ENCODE data around the gene SDK2.

SDK2 gene

GRCh38 chr17:73553311-73553710 lies 90.9 kb downstream of the SDK2 start:
- peak; percentile 18 for DNase-seq (ENCODE audit: low spot score)

GRCh38 chr17:73552300-73553048 lies 91.8 kb downstream of the SDK2 start:
- DNase-seq (ENCODE audit: low spot score) = no peak

- DNase-seq (ENCODE audit: low spot score) = no peak
Observed at GRCh38 chr17:73551759-73552158, 92.5 kb downstream of the SDK2 start.

DNA sequence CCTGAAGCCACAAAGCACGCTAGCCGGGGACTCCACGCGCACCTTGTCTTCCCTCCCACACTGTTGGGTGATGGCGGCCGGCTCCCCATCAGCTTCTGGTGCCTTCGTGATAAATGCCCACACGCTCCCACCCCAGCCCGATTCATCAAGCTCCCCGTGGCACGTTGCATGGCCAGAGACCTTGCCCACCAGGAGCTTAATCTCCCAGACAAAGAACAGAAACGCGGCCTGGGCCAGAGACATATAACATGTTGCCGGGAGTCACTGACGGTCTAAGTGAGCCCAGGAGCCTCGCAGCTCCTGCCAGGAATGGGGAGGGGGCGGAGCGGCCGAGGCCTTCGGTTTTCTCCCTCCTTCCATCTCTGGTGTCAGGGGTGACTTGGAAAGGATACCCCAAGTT lies 93.1 kb downstream of the SDK2 start:
- DNase-seq (ENCODE audit: low spot score) = no peak

- no peak for DNase-seq (ENCODE audit: low spot score)
Observed at GRCh38 chr17:73550556-73550955, 93.7 kb downstream of the SDK2 start.

DNA sequence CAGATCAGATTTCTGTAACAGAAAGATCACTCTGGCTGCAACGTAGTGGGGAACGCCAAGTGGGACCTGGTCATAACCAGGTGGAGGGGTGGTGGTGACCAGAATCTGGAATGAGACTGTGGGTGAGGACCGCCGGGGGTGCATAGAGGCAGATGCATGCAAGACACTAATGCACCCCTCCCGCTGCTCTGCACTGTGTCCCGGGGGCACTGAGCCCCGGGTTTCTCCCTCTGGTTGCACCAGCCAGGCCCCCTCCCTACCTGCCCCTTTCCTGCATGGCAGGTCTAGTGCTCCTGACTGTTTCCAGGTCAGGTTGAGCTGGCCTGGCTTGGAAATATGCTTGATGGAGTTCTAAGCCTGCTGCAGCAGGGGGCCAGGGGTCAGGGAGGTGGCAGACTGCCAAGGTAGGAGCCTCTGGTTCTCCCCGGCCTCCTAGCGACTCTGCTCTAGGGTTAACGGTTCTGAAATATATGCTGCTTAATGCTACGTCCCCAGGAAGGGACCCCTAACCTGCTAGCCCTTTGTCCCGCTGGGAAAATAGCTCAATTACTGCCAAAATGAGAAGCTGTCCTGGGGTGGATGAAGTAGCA lies 94.3 kb downstream of the SDK2 start:
- no peak for DNase-seq (ENCODE audit: low spot score)

GRCh38 chr17:73548620-73549311 lies 95.5 kb downstream of the SDK2 start:
- DNase-seq (ENCODE audit: low spot score) = no peak

DNA sequence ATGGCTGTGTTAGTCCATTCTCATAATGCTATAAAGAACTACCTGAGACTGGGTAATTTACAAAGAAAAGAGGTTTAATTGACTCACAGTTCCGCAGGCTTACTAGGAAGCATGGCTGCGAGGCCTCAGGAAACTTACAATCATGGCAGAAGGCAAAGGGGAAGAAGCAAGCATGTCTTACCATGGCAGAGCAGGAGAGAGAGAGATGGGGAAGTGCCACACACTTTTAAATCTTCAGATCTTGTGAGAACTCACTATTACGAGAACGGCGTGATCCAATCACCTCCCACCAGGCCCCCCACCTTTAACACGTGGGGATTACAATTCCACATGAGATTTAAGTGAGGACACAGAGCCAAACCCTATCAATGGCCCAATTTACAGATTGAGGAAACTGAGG lies 96.5 kb downstream of the SDK2 start:
- DNase-seq (ENCODE audit: low spot score) = no peak

DNA sequence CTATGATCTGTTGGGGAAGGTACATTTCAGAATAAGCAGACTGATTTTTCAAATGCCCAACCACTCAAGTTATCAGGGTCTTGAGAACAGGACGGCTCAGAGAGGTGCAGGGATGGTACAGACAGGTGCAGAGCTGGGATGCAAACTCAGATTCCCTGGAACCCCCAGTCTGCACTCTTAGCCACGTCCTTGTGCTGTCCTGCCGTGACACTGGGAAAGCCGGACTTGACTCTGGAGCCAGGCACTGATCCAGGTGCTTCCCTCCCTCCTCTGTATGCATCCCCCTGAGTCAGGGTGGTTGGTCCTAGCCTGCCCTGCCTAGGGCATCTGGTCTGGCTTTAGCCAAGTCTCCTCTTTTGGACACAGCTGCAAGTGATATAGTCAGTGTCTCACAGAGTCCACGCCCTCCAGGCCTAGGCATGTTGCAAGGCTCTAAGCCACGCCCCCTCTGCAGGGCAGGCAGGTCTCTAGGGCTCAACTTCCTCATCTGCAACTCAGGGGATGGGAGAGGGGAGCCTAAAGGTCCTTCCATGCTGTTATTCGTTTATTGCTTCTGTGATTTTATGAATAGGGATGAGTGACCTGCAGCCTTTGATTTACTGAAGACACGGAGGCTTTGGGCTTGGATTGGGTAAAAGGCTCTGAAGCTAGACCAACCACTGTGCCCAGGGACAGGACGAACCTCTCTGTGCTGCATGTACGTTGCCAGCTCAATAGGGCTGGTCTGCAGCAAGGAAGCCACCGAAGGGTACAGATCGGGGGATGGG lies 97.3 kb downstream of the SDK2 start:
- DNase-seq (ENCODE audit: low spot score) = peak; percentile 43

GRCh38 chr17:73546114-73546513 lies 98.1 kb downstream of the SDK2 start:
- no peak for DNase-seq (ENCODE audit: low spot score)

DNA sequence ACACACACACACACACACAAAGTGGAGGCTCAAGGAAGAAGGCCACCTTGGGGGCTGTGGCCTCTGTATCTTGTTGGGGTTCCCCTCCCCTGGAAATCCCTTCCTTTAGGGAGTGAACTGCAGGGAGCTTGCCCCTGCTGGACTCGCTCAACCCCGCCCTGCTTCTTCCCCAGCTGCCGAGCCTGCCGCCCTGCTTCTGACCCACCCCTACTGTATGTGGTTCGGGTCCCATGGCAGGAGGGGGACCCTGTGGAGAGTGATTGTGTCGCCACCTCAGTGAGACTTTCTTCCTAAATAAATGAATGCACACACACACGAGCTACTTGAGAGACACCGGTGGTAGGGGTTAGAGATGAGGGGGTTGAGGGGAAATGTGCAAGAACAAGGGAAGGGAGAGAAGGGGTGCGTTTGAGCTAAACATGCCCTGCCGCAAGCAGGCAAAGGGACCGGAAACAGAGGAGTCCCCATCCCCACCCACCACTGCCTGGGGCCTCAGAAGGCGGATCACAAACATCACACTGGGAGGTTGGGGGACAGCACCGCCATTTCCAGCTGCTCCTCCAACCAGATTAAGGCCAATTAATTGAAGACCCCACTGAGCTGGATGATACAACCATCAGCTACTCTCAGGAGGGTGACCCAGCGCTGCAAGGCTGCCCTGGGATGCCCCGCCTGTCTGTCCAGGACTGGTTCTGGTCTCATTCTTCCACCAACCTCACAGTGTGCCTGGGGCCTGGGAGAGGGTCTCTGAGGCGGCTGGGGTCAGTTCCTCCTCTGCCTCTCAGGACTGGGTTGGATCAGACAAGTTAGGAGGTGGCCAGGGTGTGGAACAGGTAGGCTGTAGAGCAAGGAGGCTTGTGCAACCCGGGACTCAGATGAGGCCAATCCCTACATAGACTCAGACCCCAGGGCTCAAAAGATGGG lies 98.9 kb downstream of the SDK2 start:
- no peak for DNase-seq (ENCODE audit: low spot score)

- no peak for DNase-seq (ENCODE audit: low spot score)
Observed at GRCh38 chr17:73544333-73544732, 99.9 kb downstream of the SDK2 start.

GRCh38 chr17:73542323-73542722 lies 101.9 kb downstream of the SDK2 start:
- no peak for DNase-seq (ENCODE audit: low spot score)

GRCh38 chr17:73541561-73541981 lies 102.7 kb downstream of the SDK2 start:
- DNase-seq (ENCODE audit: low spot score) = no peak

DNA sequence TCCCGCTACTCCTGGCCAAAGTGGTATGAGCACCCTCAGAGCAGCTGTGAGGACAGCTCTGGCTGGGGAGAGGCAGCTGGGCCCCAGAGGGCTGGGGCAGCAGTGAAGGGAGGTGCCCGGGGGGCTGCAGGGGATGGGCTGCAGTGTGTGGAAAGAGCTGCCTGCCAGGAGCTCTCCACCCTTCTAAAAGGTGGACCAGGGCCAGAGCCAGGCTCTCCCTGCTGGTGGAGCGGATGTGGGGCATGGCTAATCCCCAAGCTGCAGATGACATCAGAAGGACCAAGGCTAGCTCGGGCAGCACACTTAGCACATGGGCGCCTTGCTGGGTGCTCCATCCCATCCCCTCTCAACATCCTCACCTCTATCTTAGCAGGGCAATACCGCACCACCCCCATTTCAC lies 103.1 kb downstream of the SDK2 start:
- DNase-seq (ENCODE audit: low spot score) = no peak

GRCh38 chr17:73539166-73539565 lies 105.1 kb downstream of the SDK2 start:
- DNase-seq (ENCODE audit: low spot score) = no peak

GRCh38 chr17:73538445-73538844 lies 105.8 kb downstream of the SDK2 start:
- no peak for DNase-seq (ENCODE audit: low spot score)

DNA sequence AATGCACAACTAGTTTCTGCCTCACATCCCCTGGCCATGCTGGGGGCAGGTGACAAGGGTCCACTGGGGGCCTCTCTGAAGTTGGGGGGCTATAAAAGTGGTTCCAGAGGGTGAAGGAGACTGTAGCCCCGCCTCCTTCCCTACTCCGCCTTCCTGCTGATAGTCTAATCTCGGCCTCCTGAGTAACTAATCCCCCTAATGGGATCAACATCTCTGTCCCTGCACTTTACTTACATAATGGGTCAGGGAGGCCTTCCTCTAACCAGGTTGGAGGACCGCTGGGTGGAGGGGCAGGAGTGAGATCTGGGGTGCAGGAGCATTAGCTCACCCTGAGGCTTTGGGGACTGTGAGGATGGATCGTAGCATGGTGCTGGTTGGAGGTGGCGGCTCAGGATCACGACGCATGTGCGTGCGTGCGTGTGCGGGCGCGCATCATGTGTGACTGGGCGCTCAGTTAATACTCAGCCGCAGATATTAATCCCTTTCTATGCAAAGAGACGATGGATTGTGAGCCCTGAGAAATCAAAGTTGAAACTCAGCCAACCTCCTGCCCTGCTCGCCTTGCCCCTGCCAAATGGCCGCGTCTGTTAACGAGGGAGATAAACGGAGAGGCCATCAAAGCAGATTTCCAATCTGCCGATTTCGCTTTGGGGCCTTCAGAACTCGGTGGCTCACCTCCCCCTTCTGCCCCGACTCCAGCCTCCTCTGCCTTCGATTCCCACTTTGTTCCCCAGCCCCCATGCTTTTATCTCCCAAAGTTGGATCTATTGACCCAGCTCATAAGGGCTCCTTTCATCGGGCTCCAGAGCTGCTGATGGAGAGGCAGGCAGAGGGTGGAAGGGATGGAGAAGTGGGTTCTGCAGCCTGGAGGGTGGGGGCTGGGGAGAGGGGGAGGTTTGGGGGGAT lies 107.3 kb downstream of the SDK2 start:
- no peak for DNase-seq (ENCODE audit: low spot score)

GRCh38 chr17:73535746-73536145 lies 108.5 kb downstream of the SDK2 start:
- DNase-seq (ENCODE audit: low spot score) = no peak

- DNase-seq (ENCODE audit: low spot score) = no peak
Observed at GRCh38 chr17:73534209-73534909, 109.9 kb downstream of the SDK2 start.

Data from SW480 (cell line).